HepG2 (cell line): Measurements from ENCODE around the gene TMEM178A. TPM values are rescaled to one million over a fixed set of nuclear protein-coding genes. Genes with fewer than 3 reads are reported as not detected.

ENCODE experiments used
- ATAC-seq: fragments of 200-7000 bp; cut with Tn5 transposase; 3 replicates; pipeline ENCODE4 v1.9.1; 2020; ENCODE audit warnings: mild to moderate bottlenecking, moderate library complexity
- BruUV-seq: library from RNA; stranded (reverse); fragments of 400-500 nt; replicated peaks from 2 replicates; lab custom pipeline; 2021; lab: Mats Ljungman, UMichigan
- CTCF ChIA-PET: fragments of 300-600 bp; formaldehyde crosslinking; extraction: SDS; loops from one replicate; lab custom pipeline; 2021; ENCODE audit warnings: low total read pairs, inconsistent platforms, low intra/inter-chr PET ratio; lab: Yijun Ruan, JAX
- POLR2A ChIA-PET: fragments of 350-600 bp; sonication (Branson Sonifier 250); formaldehyde crosslinking; loops from one replicate; lab custom pipeline; 2020; ENCODE audit warnings: antibody characterized with exemption, inconsistent platforms; lab: Yijun Ruan, JAX
- DNase-seq: peaks from one replicate; pipeline ENCODE4 v3.0.0-alpha.2; 2015; ENCODE audit warnings: low spot score
- FAIRE-seq: peaks from 3 replicates; lab custom pipeline; 2011; peaks lifted over from hg19 to GRCh38; lab: Jason Lieb, UNC
- H2AFZ ChIP-seq: one replicate; pipeline ENCODE4 v1.6.1; 2011; ENCODE audit warnings: low read length, inconsistent platforms
- H3K27ac ChIP-seq: fragments of 300-600 bp; 3 replicates; pipeline ENCODE4 v1.8.0; 2011; ENCODE audit warnings: mixed run types, mild to moderate bottlenecking, mixed read lengths, low read length, inconsistent platforms; ENCODE audit not compliant: insufficient read depth; ENCODE audit errors: extremely low read length
- H3K27me3 ChIP-seq, 2 experiments: fragments of 200-600 bp in 1 of 2; 2 replicates in 1 of 2; 3 replicates in 1 of 2; pipeline versions ENCODE4 v1.6.0 to v1.8.0; 2011; ENCODE audit warnings: low read length in 2 of 2, mild to moderate bottlenecking in 2 of 2, moderate library complexity in 2 of 2, inconsistent platforms in 1 of 2; ENCODE audit not compliant: insufficient read depth in 2 of 2, control insufficient read depth in 1 of 2
- H3K36me3 ChIP-seq, 2 experiments: fragments of 200-600 bp in 1 of 2; replicated peaks in 1 of 2; 2 replicates in 1 of 2; 3 replicates in 1 of 2; pipeline versions ENCODE4 v1.5.1 to v1.8.0; 2011; ENCODE audit warnings: low read length in 2 of 2, inconsistent platforms in 1 of 2; ENCODE audit not compliant: insufficient read depth in 2 of 2, control insufficient read depth in 1 of 2
- H3K4me1 ChIP-seq: 2 replicates; pipeline ENCODE4 v1.5.1; 2012; ENCODE audit warnings: low read length, inconsistent platforms; ENCODE audit not compliant: insufficient read depth
- H3K4me2 ChIP-seq: 2 replicates; pipeline ENCODE4 v1.6.0; 2011; ENCODE audit warnings: low read depth, low read length, inconsistent platforms
- H3K4me3 ChIP-seq, 3 experiments: fragments of 200-600 bp in 1 of 3; sonication (generic), shearing (Covaris generic) in 1 of 3; replicated peaks in 1 of 3; 2 replicates each; pipeline ENCODE4 v1.5.1; 2011 to 2016; ENCODE audit warnings: low read length in 3 of 3, inconsistent platforms in 2 of 3, low read depth in 2 of 3, mild to moderate bottlenecking in 2 of 3, control low read depth in 1 of 3, mixed read lengths in 1 of 3; ENCODE audit not compliant: insufficient read depth in 1 of 3
- H3K79me2 ChIP-seq: one replicate; pipeline ENCODE4 v1.6.1; 2011; ENCODE audit warnings: low read length, inconsistent platforms; ENCODE audit not compliant: insufficient read depth
- H3K9ac ChIP-seq: 2 replicates; pipeline ENCODE4 v1.6.0; 2011; ENCODE audit warnings: mild to moderate bottlenecking, low read depth, low read length, inconsistent platforms; ENCODE audit not compliant: insufficient read depth
- H3K9me3 ChIP-seq: 2 replicates; pipeline ENCODE4 v1.5.1; 2012; ENCODE audit warnings: mild to moderate bottlenecking, low read length
- H4K20me1 ChIP-seq: 2 replicates; pipeline ENCODE4 v1.6.0; 2011; ENCODE audit warnings: inconsistent platforms, mild to moderate bottlenecking, low read length, moderate library complexity; ENCODE audit not compliant: insufficient read depth
- KAT7 ChIP-seq: IDR thresholded peaks from 2 replicates; pipeline ENCODE4 v1.6.1; 2018; ENCODE audit warnings: borderline replicate concordance, missing compliant biosample characterization
- LBX2 ChIP-seq: sonication (generic); formaldehyde crosslinking; IDR thresholded peaks from 2 replicates; pipeline ENCODE4 v1.5.0; 2020; ENCODE audit warnings: missing genetic modification reagents, mild to moderate bottlenecking, borderline replicate concordance
- PLRG1 ChIP-seq: fragments of 450-650 bp; conservative IDR thresholded peaks from 2 replicates; pipeline ENCODE4 v1.6.1; 2016
- SPEN ChIP-seq: sonication (generic); formaldehyde crosslinking; IDR thresholded peaks from 2 replicates; pipeline ENCODE4 v1.5.1; 2020; ENCODE audit warnings: low read depth, mild to moderate bottlenecking, missing genetic modification reagents
- TEAD3 ChIP-seq: optimal IDR thresholded peaks from 2 replicates; pipeline ENCODE3; 2016; ENCODE audit warnings: borderline replicate concordance
- ZBTB20 ChIP-seq: sonication (generic); formaldehyde crosslinking; IDR thresholded peaks from 2 replicates; pipeline ENCODE4 v1.8.1; 2023; ENCODE audit warnings: missing genetic modification reagents, low read depth, mild to moderate bottlenecking, borderline replicate concordance
- ZFYVE20 ChIP-seq: sonication (generic); formaldehyde crosslinking; IDR thresholded peaks from 2 replicates; pipeline ENCODE4 v1.8.0; 2023; ENCODE audit warnings: low read depth, mild to moderate bottlenecking, moderate library complexity, missing genetic modification reagents, borderline replicate concordance
- ZNF138 ChIP-seq: sonication (generic); formaldehyde crosslinking; IDR thresholded peaks from 2 replicates; pipeline ENCODE4 v1.5.0; 2020; ENCODE audit warnings: mild to moderate bottlenecking, low read depth, missing genetic modification reagents
- ZNF432 ChIP-seq: sonication (generic); formaldehyde crosslinking; IDR thresholded peaks from 2 replicates; pipeline ENCODE4 v1.5.0; 2020; ENCODE audit warnings: missing genetic modification reagents, mild to moderate bottlenecking, borderline replicate concordance
- ZSCAN9 ChIP-seq: IDR thresholded peaks from 2 replicates; pipeline ENCODE4 v1.6.1; 2016; ENCODE audit warnings: borderline replicate concordance
- WGBS: methylation state at CpG from one replicate; pipeline ENCODE4 v1.1.6; 2017; ENCODE audit warnings: low lambda C conversion rate; 5-methylcytosine and 5-hydroxymethylcytosine counted together
- in situ Hi-C: cut with HindIII; loops from 2 replicates; pipeline ENCODE4 v1.10.0; 2017; ENCODE audit warnings: low pct_unique_long_range_greater_than_20kb; ENCODE audit not compliant: extremely low pct_ligation_motif_present
- intact Hi-C: fragments of 100-400 bp; cut with micrococcal nuclease; formaldehyde crosslinking; loops from one replicate; pipeline ENCODE4 v1.10.0; 2022; ENCODE audit not compliant: unreplicated experiment
- polyA plus RNA-seq, 8 experiments: library from polyadenylated mRNA; depleted of rRNA in 3 of 8; stranded (reverse) in 7 of 8; unstranded in 1 of 8; fragments of >200 nt; fragmentation: Illumina TruSeq in 4 of 8; extraction: Trizol in 4 of 8; gene quantifications; 2 replicates each; pipeline versions ENCODE4 v1.2.1 to v1.2.3, GENCODE V29; 2011 to 2016; ENCODE audit warnings: low read depth in 4 of 8, missing spikeins in 1 of 8, mixed read lengths in 1 of 8; ENCODE audit not compliant: insufficient read depth in 1 of 8
- total RNA-seq, 5 experiments: library from RNA; depleted of rRNA; stranded (reverse); fragments of >200 nt; fragmentation: Illumina TruSeq; extraction: Trizol; gene quantifications; 2 replicates each; pipeline ENCODE4 v1.2.3, GENCODE V29; 2016; ENCODE audit warnings: low read depth in 1 of 5
- TF ChIP-seq, protein P1 (sequence below): sonication (generic); formaldehyde crosslinking; IDR thresholded peaks from 2 replicates; pipeline ENCODE4 v1.4.0; 2020; ENCODE audit warnings: missing genetic modification reagents
- TF ChIP-seq, protein P2 (sequence below): sonication (generic); formaldehyde crosslinking; IDR thresholded peaks from 2 replicates; pipeline ENCODE4 v1.8.0; 2022; ENCODE audit warnings: missing genetic modification reagents, mild to moderate bottlenecking, borderline replicate concordance

Gene TMEM178A
- total and polyA plus RNA-seq, 2 of the 13 experiments (the other 11 are each of a cell fraction or from before 2014, with no cell fraction given), result 0.38 to 3.3 TPM

- ATAC-seq, result no peak
- in situ Hi-C loops, result no loop called here
- no peak overlapping the region for H3K27ac ChIP-seq
- FAIRE-seq, result no peak
- CTCF ChIA-PET, result no interaction called here
- no TSS peak for BruUV-seq
- POLR2A ChIA-PET, result no interaction called here
- no peak for DNase-seq
- intact Hi-C loops, result no loop called here
- no peak overlapping the region for H3K9ac ChIP-seq
- no peaks in the 10 kb centered on the region for H3K36me3 ChIP-seq
- TF ChIP-seq SPEN (CRISPR knock-in tag) (no peak), PLRG1 (no peak), ZFYVE20 (CRISPR knock-in tag) (no peak), TEAD3 (CRISPR knock-in tag) (no peak), ZNF432 (CRISPR knock-in tag) (no peak), ZNF138 (CRISPR knock-in tag) (no peak), KAT7 (no peak)
- H3K79me2 ChIP-seq, result no peaks in the 10 kb centered on the region
- H3K4me1 ChIP-seq, result peaks cover 13% of the 10 kb centered on the region
- no peaks in the 10 kb centered on the region for H4K20me1 ChIP-seq
- peaks cover 2 to 48% of the 10 kb centered on the region in 2 experiments; a peak in 4 of 5 replicates for H3K27me3 ChIP-seq
- H3K4me2 ChIP-seq, result no peak overlapping the region
- no peak overlapping the region for H2AFZ ChIP-seq
- 0% methylated on average over 1 of the region's 1 CpG for WGBS
- no peak overlapping the region for H3K4me3 ChIP-seq
- H3K9me3 ChIP-seq, result no peaks in the 10 kb centered on the region
These were observed 3.9 kb upstream of the TMEM178A start for GRCh38 chr2:39661826-39662225.

DNA sequence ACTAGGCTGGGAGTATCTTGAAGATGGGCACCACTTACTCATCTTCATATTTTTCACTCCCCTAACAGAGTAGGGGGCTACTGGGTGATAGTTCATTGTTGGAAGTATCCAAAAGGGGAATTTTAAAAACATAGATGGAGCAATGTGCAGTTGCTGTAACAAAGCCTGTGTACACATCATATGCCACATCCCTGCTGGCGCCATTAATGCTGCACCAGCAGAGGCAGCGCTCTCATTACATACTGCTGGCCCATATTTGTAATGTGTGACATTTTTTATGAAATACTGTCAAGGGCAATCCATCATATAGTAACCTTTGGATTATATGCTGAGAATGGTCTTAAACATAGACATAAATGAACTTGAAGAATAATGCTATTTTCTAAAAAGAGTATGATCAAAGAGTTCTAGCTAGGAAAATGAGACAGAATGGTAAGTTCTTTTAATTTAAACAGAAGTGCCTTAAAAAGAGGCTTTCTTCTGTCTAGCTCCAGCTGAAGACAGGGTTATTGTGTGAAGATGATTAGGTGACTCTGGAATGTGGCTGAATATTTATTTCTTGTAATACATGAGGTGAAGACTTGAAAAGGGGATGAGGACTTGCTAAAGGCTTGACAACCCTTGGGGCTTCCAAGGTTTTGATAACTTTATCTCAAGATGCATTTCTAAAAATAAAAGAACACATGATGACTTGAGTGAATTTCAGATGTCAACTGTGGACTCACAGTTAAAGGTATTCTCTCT is 2.4 kb upstream of the TMEM178A start:
- in situ Hi-C loops (no loop called here), intact Hi-C loops (no loop called here)
- CTCF ChIA-PET, result no interaction called here
- TF ChIP-seq, protein P1, sequence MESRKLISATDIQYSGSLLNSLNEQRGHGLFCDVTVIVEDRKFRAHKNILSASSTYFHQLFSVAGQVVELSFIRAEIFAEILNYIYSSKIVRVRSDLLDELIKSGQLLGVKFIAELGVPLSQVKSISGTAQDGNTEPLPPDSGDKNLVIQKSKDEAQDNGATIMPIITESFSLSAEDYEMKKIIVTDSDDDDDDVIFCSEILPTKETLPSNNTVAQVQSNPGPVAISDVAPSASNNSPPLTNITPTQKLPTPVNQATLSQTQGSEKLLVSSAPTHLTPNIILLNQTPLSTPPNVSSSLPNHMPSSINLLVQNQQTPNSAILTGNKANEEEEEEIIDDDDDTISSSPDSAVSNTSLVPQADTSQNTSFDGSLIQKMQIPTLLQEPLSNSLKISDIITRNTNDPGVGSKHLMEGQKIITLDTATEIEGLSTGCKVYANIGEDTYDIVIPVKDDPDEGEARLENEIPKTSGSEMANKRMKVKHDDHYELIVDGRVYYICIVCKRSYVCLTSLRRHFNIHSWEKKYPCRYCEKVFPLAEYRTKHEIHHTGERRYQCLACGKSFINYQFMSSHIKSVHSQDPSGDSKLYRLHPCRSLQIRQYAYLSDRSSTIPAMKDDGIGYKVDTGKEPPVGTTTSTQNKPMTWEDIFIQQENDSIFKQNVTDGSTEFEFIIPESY (CRISPR knock-in tag), result peak; percentile 83; the same call in 1 of the 2 replicates
- TF ChIP-seq, protein P2, sequence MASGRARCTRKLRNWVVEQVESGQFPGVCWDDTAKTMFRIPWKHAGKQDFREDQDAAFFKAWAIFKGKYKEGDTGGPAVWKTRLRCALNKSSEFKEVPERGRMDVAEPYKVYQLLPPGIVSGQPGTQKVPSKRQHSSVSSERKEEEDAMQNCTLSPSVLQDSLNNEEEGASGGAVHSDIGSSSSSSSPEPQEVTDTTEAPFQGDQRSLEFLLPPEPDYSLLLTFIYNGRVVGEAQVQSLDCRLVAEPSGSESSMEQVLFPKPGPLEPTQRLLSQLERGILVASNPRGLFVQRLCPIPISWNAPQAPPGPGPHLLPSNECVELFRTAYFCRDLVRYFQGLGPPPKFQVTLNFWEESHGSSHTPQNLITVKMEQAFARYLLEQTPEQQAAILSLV (CRISPR knock-in tag), result no peak
- TF ChIP-seq ZSCAN9 (CRISPR knock-in tag) (no peak), ZBTB20 (CRISPR knock-in tag) (no peak), LBX2 (no peak)

More for the DNA sequence above, 2.4 kb upstream of the TMEM178A start:
- ATAC-seq, result no peak
- peaks cover 6 to 53% of the 10 kb centered on the region in 2 experiments; a peak in 4 of 5 replicates for H3K27me3 ChIP-seq
- DNase-seq, result no peak
- 81% methylated on average over 2 of the region's 2 CpGs for WGBS
- no peak overlapping the region for H3K27ac ChIP-seq
- BruUV-seq, result no TSS peak
- no peaks in the 10 kb centered on the region for H3K36me3 ChIP-seq
- peaks cover 18% of the 10 kb centered on the region for H3K4me1 ChIP-seq
- POLR2A ChIA-PET, result no interaction called here
- no peaks in the 10 kb centered on the region for H3K79me2 ChIP-seq
- no peak overlapping the region for H2AFZ ChIP-seq
- H4K20me1 ChIP-seq, result no peaks in the 10 kb centered on the region
- no peak overlapping the region for H3K9ac ChIP-seq
- no peak overlapping the region for H3K4me2 ChIP-seq
- FAIRE-seq, result no peak
- no peak overlapping the region for H3K4me3 ChIP-seq
- H3K9me3 ChIP-seq, result no peaks in the 10 kb centered on the region
